LNCAP (cell line): ENCODE results near the gene GRM8.

ENCODE experiments used
- CTCF ChIP-seq: fragments of 450-650 bp; IDR thresholded peaks from 2 replicates; pipeline ENCODE4 v1.5.1; 2017; ENCODE audit warnings: mild to moderate bottlenecking

Gene GRM8

GRCh38 chr7:127029823-127030222, 222.9 kb downstream of the GRM8 start:
- no peak for TF ChIP-seq CTCF

- no peak for TF ChIP-seq CTCF
Measured at GRCh38 chr7:127021857-127022256, 230.9 kb downstream of the GRM8 start.

GRCh38 chr7:127021019-127021738, 231.6 kb downstream of the GRM8 start:
- TF ChIP-seq CTCF: no peak

GRCh38 chr7:127018889-127019288, 233.9 kb downstream of the GRM8 start:
- no peak for TF ChIP-seq CTCF

GRCh38 chr7:127017196-127017595, 235.5 kb downstream of the GRM8 start:
- no peak for TF ChIP-seq CTCF

- TF ChIP-seq CTCF: no peak
Measured at GRCh38 chr7:127000725-127001124, 252.0 kb downstream of the GRM8 start.

GRCh38 chr7:126996659-126997058, 256.1 kb downstream of the GRM8 start:
- no peak for TF ChIP-seq CTCF
